HG03175 (cell line): ENCODE data around the gene TSC22D1.

Experiments used
- ATAC-seq: cut with Tn5 transposase; IDR thresholded peaks from one replicate; pipeline ENCODE4 v1.9.1; 2021; ENCODE audit warnings: mild to moderate bottlenecking, moderate library complexity; ENCODE audit not compliant: unreplicated experiment

TSC22D1 gene

GRCh38 chr13:44433863-44434765, 142.0 kb downstream of the TSC22D1 start:
- ATAC-seq = no peak

- ATAC-seq = no peak
These were observed 143.5 kb downstream of the TSC22D1 start for GRCh38 chr13:44432650-44433049.

GRCh38 chr13:44431150-44431549, 145.0 kb downstream of the TSC22D1 start:
- no peak for ATAC-seq

- ATAC-seq = no peak
These were observed 146.8 kb downstream of the TSC22D1 start for GRCh38 chr13:44429311-44429710.

GRCh38 chr13:44426461-44426860, 149.7 kb downstream of the TSC22D1 start:
- ATAC-seq = no peak

- no peak for ATAC-seq
These were observed 150.4 kb downstream of the TSC22D1 start for GRCh38 chr13:44425815-44426078.

GRCh38 chr13:44425041-44425814, 150.9 kb downstream of the TSC22D1 start:
- no peak for ATAC-seq

- no peak for ATAC-seq
These were observed 152.3 kb downstream of the TSC22D1 start for GRCh38 chr13:44423824-44424223.

GRCh38 chr13:44422755-44423643, 153.1 kb downstream of the TSC22D1 start:
- no peak for ATAC-seq

- ATAC-seq = no peak
These were observed 154.1 kb downstream of the TSC22D1 start for GRCh38 chr13:44421853-44422525.

GRCh38 chr13:44420376-44421220, 155.5 kb downstream of the TSC22D1 start:
- ATAC-seq = no peak

- no peak for ATAC-seq
These were observed 158.3 kb downstream of the TSC22D1 start for GRCh38 chr13:44417876-44418275.

- ATAC-seq = no peak
These were observed 158.7 kb downstream of the TSC22D1 start for GRCh38 chr13:44417446-44417845.

- no peak for ATAC-seq
These were observed 159.4 kb downstream of the TSC22D1 start for GRCh38 chr13:44416744-44417143.

GRCh38 chr13:44416301-44416700, 159.8 kb downstream of the TSC22D1 start:
- ATAC-seq = no peak

- no peak for ATAC-seq
These were observed 160.3 kb downstream of the TSC22D1 start for GRCh38 chr13:44415815-44416214.

- no peak for ATAC-seq
These were observed 161.4 kb downstream of the TSC22D1 start for GRCh38 chr13:44414716-44415115.

GRCh38 chr13:44413095-44413494, 163.0 kb downstream of the TSC22D1 start:
- no peak for ATAC-seq

GRCh38 chr13:44412346-44412935, 163.7 kb downstream of the TSC22D1 start:
- no peak for ATAC-seq
